GM13977 (cell line): ENCODE measurements around the gene CFAP157.
"Not testable (repeated sequence)": the region's sequence is repeated elsewhere in the genome, so short reads cannot be mapped to it uniquely, and the experiment has no call there.

Experiments
- DNase-seq: peaks from one replicate; pipeline ENCODE4 v3.0.0; 2012; ENCODE audit warnings: low spot score
- in situ Hi-C: fragments of 300-500 bp; cut with MboI; formaldehyde crosslinking; loops from one replicate; pipeline ENCODE4 v1.12.0; 2022; ENCODE audit warnings: low sequenced_read_pairs, low pct_unique_long_range_greater_than_20kb, mixed read lengths, inconsistent platforms; ENCODE audit not compliant: unreplicated experiment
- TF ChIP-seq, protein P1 (sequence below): IDR thresholded peaks from 2 replicates; pipeline ENCODE4 v1.5.1; 2012; ENCODE audit warnings: mild to moderate bottlenecking, control low read depth; ENCODE audit not compliant: insufficient read depth; ENCODE audit errors: extremely low read depth, missing control alignments

Gene CFAP157

DNA sequence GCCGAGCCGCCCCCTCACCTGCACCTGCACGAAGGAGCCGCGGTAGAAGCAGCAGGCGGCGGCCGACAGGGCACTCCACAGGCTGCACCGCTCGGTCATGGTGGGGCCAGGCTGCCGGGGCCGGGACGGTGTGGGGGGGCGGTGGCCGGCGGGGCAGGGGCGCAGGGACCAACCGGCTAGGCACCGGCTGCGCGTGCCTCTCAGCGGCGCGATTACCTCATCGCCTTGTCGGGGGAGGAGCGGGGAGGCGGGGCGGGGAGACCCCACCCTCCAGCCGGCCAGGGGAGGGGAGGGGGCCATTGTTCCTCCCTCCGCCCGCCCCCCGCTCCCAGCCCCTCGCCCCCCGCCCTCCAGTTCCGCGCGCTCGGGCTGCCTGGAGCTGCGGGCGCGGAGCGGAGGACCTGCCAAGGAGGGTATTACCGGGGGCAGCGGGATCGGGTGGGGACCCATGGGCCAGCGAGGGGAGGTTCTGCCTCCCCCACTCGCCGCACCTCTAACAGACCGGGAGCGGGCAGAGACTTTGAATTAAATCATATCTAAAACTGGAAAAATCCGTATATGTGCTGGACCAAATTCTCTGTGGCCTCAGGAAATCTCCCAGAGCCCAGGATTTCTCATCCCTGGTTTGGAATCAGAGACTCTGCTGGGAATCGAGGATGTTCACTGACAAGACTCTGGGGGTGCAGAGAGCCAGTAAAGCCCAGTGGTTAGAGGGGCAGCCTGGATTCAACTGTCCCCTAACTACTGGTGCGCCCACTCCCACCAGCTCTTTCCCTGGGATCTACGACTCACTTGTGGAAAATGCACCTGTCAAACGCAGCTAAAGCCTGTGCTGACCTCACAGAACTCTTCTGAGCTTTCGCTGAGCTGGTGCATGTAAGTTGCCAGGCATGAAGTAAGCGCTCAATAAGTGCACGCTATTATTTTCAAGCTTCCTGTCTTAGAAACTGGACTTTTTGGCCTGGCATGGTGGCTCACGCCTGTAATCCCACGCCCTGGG is 48.6 kb downstream of the CFAP157 start:
- TF ChIP-seq, protein P1, sequence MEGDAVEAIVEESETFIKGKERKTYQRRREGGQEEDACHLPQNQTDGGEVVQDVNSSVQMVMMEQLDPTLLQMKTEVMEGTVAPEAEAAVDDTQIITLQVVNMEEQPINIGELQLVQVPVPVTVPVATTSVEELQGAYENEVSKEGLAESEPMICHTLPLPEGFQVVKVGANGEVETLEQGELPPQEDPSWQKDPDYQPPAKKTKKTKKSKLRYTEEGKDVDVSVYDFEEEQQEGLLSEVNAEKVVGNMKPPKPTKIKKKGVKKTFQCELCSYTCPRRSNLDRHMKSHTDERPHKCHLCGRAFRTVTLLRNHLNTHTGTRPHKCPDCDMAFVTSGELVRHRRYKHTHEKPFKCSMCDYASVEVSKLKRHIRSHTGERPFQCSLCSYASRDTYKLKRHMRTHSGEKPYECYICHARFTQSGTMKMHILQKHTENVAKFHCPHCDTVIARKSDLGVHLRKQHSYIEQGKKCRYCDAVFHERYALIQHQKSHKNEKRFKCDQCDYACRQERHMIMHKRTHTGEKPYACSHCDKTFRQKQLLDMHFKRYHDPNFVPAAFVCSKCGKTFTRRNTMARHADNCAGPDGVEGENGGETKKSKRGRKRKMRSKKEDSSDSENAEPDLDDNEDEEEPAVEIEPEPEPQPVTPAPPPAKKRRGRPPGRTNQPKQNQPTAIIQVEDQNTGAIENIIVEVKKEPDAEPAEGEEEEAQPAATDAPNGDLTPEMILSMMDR = no peak
- in situ Hi-C loops = no loop called here
- DNase-seq = no peak

- in situ Hi-C loops = no loop called here
- TF ChIP-seq, protein P1 = no peak
- DNase-seq = no peak
Measured at GRCh38 chr9:127756233-127756632, 49.4 kb downstream of the CFAP157 start.

DNA sequence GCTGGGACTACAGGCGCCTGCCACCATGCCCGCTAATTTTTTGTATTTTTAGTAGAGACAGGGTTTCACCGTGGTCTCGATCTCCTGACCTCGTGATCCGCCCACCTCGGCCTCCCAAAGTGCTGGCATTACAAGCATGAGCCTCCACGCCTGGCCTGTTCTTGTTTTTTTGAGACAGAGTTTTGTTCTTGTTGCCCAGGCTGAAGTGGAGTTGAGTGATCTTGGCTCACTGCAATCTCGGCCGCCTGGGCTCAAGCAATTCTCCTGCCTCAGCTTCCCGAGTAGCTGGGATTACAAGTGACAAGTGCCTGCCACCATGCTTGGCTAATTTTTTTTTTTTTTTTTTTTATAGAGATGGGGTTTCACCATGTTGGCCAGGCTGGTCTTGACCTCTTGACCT is 50.0 kb downstream of the CFAP157 start:
- DNase-seq, in situ Hi-C loops: not testable (repeated sequence)

DNA sequence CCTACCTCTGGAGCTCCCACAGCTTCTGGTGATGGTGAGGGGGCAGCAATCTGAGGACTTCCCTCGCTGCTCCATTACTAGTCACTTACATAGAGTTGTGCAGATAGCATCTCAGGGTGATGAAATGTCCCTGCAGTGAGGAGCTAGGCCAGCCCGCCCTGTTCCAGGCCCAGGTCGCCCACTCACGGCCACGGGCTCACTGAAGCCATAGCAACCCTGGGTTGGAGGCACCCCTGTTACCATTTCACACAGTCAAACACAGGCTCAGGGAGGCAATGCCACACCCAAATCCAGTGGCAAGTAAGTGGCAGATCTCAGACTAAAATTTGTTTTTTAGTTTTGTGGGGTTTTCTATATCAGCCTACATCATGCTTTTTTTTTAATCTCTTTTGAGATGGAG is 52.1 kb downstream of the CFAP157 start:
- DNase-seq = no peak
- in situ Hi-C loops = no loop called here
- TF ChIP-seq, protein P1 = no peak

GRCh38 chr9:127761061-127761460 is 54.3 kb downstream of the CFAP157 start:
- no peak for DNase-seq
- TF ChIP-seq, protein P1 = no peak
- in situ Hi-C loops = no loop called here

DNA sequence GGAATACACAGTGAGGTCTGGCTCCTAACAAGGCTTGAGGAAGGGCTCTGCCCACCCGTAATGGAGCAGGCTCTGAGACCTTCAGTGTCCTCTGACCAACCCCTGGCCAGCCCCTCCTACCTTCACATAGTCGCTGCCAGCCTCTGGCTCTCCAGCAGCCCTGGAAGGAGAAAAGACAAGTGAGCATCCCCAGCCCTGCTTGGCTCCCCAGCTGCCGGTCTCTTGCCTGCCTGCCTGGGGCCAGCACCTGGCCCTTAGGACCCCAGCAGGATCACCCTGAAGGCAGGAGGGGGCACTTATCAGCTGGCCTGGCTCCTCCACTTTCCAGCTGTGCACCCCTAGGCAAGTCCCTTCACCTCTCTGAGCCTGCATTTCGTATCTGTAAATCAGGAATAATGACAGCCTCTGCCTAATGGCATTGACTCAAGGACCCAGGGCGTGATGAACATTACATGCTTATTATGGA is 54.7 kb downstream of the CFAP157 start:
- TF ChIP-seq, protein P1 = no peak
- DNase-seq = no peak
- in situ Hi-C loops = no loop called here

DNA sequence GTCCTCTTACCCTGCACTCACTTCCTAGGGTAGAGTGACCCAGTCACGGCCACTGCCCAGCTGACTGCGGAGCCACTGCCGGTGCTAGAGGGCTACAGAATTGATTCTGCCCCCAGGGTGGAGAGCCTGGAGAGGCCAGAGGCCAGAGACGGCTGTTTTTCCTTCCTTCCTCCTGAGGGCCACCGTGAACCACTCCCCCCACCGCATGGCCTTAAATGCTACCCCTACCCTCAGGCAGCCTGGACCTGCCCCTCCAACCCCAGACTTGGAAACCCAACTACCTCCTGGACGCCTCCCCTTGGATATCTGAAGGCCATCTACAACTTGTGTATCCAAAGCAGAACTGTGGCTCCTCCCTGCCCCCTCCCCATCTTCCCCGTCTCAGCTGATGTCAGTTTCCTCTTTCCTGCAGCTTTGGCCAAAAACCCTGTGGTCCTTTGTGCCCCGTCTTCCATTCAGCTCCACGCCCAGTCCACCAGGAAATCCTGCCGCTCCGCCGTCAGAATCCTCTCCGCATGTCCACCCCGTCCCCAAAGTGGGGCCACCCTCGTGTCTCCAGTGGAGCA is 55.4 kb downstream of the CFAP157 start:
- in situ Hi-C loops = no loop called here
- TF ChIP-seq, protein P1 = no peak
- DNase-seq = no peak
